ENCODE results near the gene LTO1.

- no peak for TF ChIP-seq ZNF274 (IDR thresholded peaks at IDR 0.05; ENCODE audit: low read depth, low read length)
- TF ChIP-seq YY1 (IDR thresholded peaks at IDR 0.05; ENCODE audit: insufficient read depth, insufficient read length), result no peak
Observed at GRCh38 chr11:69682221-69682620, 7.1 kb upstream of the LTO1 start.
